ACC112 (cell line): ENCODE data around the gene CAMTA1.

ENCODE experiments used
- H2AFZ ChIP-seq: fragments of 200-600 bp; sonication (generic); one replicate; pipeline ENCODE4 v1.6.0; 2017; ENCODE audit warnings: antibody characterized with exemption, low read length; ENCODE audit not compliant: unreplicated experiment
- H3K27ac ChIP-seq: fragments of 200-600 bp; sonication (generic); 2 replicates; pipeline ENCODE4 v1.5.1; 2014; ENCODE audit warnings: low read depth, mild to moderate bottlenecking, antibody characterized with exemption, low read length, moderate library complexity
- H3K27me3 ChIP-seq: fragments of 200-600 bp; sonication (generic); 2 replicates; pipeline ENCODE4 v1.6.1; 2014; ENCODE audit warnings: mild to moderate bottlenecking, antibody characterized with exemption, low read length, moderate library complexity, mixed read lengths; ENCODE audit not compliant: insufficient read depth
- H3K36me3 ChIP-seq: fragments of 200-600 bp; sonication (generic); 2 replicates; pipeline ENCODE4 v1.6.1; 2016; ENCODE audit warnings: mild to moderate bottlenecking, antibody characterized with exemption, low read length, moderate library complexity, mixed read lengths; ENCODE audit not compliant: insufficient read depth
- H3K4me1 ChIP-seq: fragments of 200-600 bp; sonication (generic); one replicate; pipeline ENCODE4 v1.6.1; 2016; ENCODE audit warnings: low read length, mixed read lengths; ENCODE audit not compliant: insufficient read depth, unreplicated experiment, control insufficient read depth
- H3K4me3 ChIP-seq: fragments of 200-600 bp; sonication (generic); 2 replicates; pipeline ENCODE4 v1.5.1; 2014; ENCODE audit warnings: mild to moderate bottlenecking, low read depth, low read length
- H3K79me2 ChIP-seq: fragments of 200-600 bp; sonication (generic); one replicate; pipeline ENCODE4 v1.6.0; 2016; ENCODE audit warnings: low read length; ENCODE audit not compliant: control insufficient read depth, unreplicated experiment, insufficient read depth

The CAMTA1 gene

GRCh38 chr1:6889875-6890480 lies 104.7 kb downstream of the CAMTA1 start:
- Histone ChIP-seq H2AFZ (no peak overlapping the region), H3K27ac (no peak overlapping the region), H3K4me1 (peaks cover 12% of the 10 kb centered on the region), H3K79me2 (no peaks in the 10 kb centered on the region), H3K27me3 (no peaks in the 10 kb centered on the region), H3K36me3 (no peaks in the 10 kb centered on the region), H3K4me3 (no peak overlapping the region)

GRCh38 chr1:6890686-6891085 lies 105.4 kb downstream of the CAMTA1 start:
- Histone ChIP-seq H3K36me3 (no peaks in the 10 kb centered on the region), H3K27ac (no peak overlapping the region), H2AFZ (no peak overlapping the region), H3K4me3 (no peak overlapping the region), H3K4me1 (peaks cover 12% of the 10 kb centered on the region), H3K27me3 (no peaks in the 10 kb centered on the region), H3K79me2 (no peaks in the 10 kb centered on the region)

DNA sequence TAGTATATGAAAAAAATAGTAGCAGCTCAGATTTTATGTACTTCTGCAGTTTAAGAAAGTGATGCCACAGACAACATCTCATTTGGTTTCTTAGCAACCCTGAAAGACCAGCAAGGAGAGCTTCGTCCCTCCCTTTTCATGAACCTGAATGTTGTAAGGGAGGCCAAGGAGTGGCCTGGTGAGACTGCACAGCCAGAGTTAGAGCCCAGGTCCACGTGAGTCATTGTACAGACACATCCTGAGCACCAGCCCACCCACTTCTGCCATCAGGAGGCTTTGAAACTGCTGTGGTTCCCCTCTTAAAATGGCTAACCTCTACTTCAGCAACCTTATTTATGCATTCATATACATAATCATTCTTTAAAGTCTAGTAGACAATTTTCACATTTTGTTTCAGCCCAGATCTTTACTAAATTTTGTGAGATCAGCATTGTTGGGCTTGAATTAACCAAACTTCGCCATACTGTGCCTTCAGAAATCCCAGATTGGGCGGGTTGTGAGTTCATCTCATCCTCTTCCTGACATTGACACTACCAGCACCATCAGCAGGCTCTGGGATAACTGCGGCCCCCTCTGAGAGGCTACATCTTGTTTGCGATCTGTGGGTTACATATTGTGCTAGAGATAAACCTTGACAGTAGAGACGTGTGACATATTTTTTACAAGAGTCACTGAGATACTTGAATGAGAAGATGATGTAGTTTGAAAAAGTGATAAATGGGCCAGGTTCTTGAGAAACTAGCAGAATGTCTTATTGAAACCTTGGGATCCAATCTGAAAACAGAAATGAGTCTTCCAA lies 106.7 kb downstream of the CAMTA1 start:
- Histone ChIP-seq H3K4me1 (peaks cover 12% of the 10 kb centered on the region), H3K79me2 (no peaks in the 10 kb centered on the region), H3K36me3 (no peaks in the 10 kb centered on the region), H3K27me3 (no peaks in the 10 kb centered on the region), H3K27ac (no peak overlapping the region), H2AFZ (no peak overlapping the region), H3K4me3 (no peak overlapping the region)

- Histone ChIP-seq H3K4me1 (peaks cover 7% of the 10 kb centered on the region), H3K27me3 (no peaks in the 10 kb centered on the region), H3K27ac (no peak overlapping the region), H2AFZ (no peak overlapping the region), H3K4me3 (no peak overlapping the region), H3K79me2 (no peaks in the 10 kb centered on the region), H3K36me3 (no peaks in the 10 kb centered on the region)
Observed at GRCh38 chr1:6893388-6893787, 108.1 kb downstream of the CAMTA1 start.

- Histone ChIP-seq H2AFZ (no peak overlapping the region), H3K36me3 (no peaks in the 10 kb centered on the region), H3K27me3 (no peaks in the 10 kb centered on the region), H3K4me1 (peaks cover under 1% of the 10 kb centered on the region), H3K79me2 (no peaks in the 10 kb centered on the region), H3K4me3 (no peak overlapping the region), H3K27ac (no peak overlapping the region)
Observed at GRCh38 chr1:6897138-6897537, 111.9 kb downstream of the CAMTA1 start.

GRCh38 chr1:6898974-6899539 lies 113.8 kb downstream of the CAMTA1 start:
- Histone ChIP-seq H3K4me1 (no peaks in the 10 kb centered on the region), H2AFZ (no peak overlapping the region), H3K36me3 (no peaks in the 10 kb centered on the region), H3K4me3 (no peak overlapping the region), H3K27me3 (no peaks in the 10 kb centered on the region), H3K27ac (no peak overlapping the region), H3K79me2 (no peaks in the 10 kb centered on the region)

DNA sequence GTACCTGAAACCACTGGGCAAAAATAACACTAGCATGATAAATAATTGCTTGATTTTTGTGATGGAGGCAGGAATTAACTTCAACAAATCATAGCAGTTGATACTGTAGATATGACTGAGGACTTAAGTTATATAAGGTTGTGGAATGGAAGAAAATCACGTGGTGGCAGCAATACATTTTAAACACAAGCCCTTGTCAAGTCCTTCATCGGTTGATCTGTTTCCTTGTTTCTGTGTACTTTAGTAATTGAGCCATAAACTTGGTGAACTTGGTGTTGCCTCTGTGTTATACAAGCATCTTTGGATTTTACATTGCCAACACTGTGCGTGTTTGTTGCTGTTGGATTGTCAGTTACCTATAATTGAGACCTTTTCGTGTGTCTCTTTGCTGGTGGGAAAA lies 114.4 kb downstream of the CAMTA1 start:
- no peak overlapping the region for H3K27ac ChIP-seq
- no peaks in the 10 kb centered on the region for H3K4me1 ChIP-seq
- H3K4me3 ChIP-seq, result no peak overlapping the region
- H3K36me3 ChIP-seq, result no peaks in the 10 kb centered on the region
- no peaks in the 10 kb centered on the region for H3K79me2 ChIP-seq
- H3K27me3 ChIP-seq, result no peaks in the 10 kb centered on the region
- H2AFZ ChIP-seq, result no peak overlapping the region

DNA sequence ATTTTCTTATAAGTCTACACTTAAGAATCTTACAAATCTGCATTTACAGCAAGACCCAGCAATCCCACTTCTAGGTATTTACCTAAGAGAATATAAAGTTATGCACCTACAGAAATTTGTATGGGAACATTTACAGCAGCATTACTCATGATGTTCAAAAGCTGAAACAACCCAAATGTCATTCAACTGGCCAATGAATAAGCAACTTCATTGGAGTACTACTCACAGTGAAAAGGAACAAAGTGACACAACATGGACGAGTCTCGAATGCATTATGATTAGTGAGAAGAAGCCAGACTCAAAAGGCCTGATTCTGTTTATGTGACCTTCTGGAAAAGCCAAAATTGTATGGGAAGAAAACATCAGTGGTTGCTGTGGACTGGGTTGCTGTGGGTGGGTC lies 116.9 kb downstream of the CAMTA1 start:
- Histone ChIP-seq H2AFZ (no peak overlapping the region), H3K27me3 (no peaks in the 10 kb centered on the region), H3K4me3 (no peak overlapping the region), H3K4me1 (no peaks in the 10 kb centered on the region), H3K27ac (no peak overlapping the region), H3K79me2 (no peaks in the 10 kb centered on the region), H3K36me3 (no peaks in the 10 kb centered on the region)

- Histone ChIP-seq H3K27me3 (no peaks in the 10 kb centered on the region), H3K4me1 (no peaks in the 10 kb centered on the region), H2AFZ (no peak overlapping the region), H3K4me3 (no peak overlapping the region), H3K79me2 (no peaks in the 10 kb centered on the region), H3K27ac (no peak overlapping the region), H3K36me3 (no peaks in the 10 kb centered on the region)
Observed at GRCh38 chr1:6904476-6905170, 119.4 kb downstream of the CAMTA1 start.

- Histone ChIP-seq H3K27ac (no peak overlapping the region), H3K36me3 (no peaks in the 10 kb centered on the region), H3K4me1 (no peaks in the 10 kb centered on the region), H2AFZ (no peak overlapping the region), H3K27me3 (no peaks in the 10 kb centered on the region), H3K4me3 (no peak overlapping the region), H3K79me2 (no peaks in the 10 kb centered on the region)
Observed at GRCh38 chr1:6905331-6905730, 120.1 kb downstream of the CAMTA1 start.
